Right lobe of liver (tissue), 4 donors: Measurements from ENCODE around the gene FAM20B.

Experiments used
- POLR2A ChIP-seq: fragments of 450-650 bp; IDR thresholded peaks from one replicate; pipeline ENCODE4 v1.6.1; 2017; ENCODE audit warnings: antibody characterized with exemption, mild to moderate bottlenecking
- TF ChIP-seq, protein P1 (sequence below), 4 donors: fragments of 200-600 bp in 3 of 4; fragments of 450-650 bp in 1 of 4; IDR thresholded peaks; one replicate each; pipeline versions ENCODE4 v1.5.1 to v1.8.0; 2016 to 2022; ENCODE audit warnings: antibody characterized with exemption in 4 of 4, mild to moderate bottlenecking in 2 of 4
- donor health status: DM: no; HTN: no; CAD: no.
- donor health status: DM: no; HTN: no; CAD: no.
- donor health status: DM: no; HTN: yes; CAD: no.

DNA sequence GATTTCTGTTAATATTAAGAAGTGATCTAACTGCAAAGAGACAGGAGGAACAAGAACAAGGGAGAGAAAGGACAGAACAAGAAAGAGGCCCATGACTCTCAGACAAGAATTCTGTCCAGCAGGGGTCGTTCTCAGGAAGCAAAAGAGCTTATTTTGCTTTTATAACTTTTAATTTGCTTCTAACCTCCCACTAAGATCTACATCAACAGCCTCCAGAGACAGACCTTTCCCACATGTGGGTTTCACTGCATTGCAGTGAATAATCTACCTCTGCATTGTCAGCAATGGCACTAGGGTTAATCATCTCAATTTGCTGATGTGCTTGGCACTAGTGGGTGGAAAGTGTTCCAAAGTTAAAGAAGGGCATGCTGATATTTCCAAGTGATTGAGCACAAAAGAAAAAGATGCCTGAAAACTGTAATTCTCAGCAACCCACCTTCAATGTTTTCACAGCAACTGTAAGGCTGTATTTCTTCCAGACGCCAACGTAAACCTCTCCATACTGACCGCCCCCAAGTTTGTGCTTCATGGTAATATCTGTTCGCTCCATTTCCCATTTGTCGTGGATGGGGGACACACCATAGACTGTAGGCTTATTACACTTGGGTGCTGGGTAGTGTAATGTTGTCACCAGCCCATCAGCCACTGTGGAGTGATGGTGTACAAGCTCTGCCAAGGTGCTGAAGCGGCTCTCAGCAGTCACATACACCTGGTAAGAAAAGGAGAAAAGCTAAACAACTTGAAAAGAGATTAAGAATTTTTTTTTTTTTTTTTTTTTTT is 95.7 kb downstream of the FAM20B start:
- TF ChIP-seq, protein P1, sequence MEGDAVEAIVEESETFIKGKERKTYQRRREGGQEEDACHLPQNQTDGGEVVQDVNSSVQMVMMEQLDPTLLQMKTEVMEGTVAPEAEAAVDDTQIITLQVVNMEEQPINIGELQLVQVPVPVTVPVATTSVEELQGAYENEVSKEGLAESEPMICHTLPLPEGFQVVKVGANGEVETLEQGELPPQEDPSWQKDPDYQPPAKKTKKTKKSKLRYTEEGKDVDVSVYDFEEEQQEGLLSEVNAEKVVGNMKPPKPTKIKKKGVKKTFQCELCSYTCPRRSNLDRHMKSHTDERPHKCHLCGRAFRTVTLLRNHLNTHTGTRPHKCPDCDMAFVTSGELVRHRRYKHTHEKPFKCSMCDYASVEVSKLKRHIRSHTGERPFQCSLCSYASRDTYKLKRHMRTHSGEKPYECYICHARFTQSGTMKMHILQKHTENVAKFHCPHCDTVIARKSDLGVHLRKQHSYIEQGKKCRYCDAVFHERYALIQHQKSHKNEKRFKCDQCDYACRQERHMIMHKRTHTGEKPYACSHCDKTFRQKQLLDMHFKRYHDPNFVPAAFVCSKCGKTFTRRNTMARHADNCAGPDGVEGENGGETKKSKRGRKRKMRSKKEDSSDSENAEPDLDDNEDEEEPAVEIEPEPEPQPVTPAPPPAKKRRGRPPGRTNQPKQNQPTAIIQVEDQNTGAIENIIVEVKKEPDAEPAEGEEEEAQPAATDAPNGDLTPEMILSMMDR (IDR thresholded peaks at IDR 0.05) = peak; percentile 65 to 68 (median 66)
- TF ChIP-seq POLR2A = no peak
